Skeletal muscle satellite cell (primary cell): ENCODE results near the gene ZNF799.
"Not testable (repeated sequence)": the region's sequence is repeated elsewhere in the genome, so short reads cannot be mapped to it uniquely, and the experiment has no call there.

ENCODE experiments used
- H3K27me3 ChIP-seq: 2 replicates; pipeline ENCODE4 v1.7.0; 2013; ENCODE audit warnings: low read length; ENCODE audit not compliant: control insufficient read depth, insufficient read depth
- H3K36me3 ChIP-seq: 2 replicates; pipeline ENCODE4 v1.7.0; 2013; ENCODE audit warnings: mild to moderate bottlenecking, control low read depth, low read length; ENCODE audit not compliant: insufficient read depth
- H3K4me1 ChIP-seq: 2 replicates; pipeline ENCODE4 v1.7.0; 2013; ENCODE audit warnings: low read length; ENCODE audit not compliant: control insufficient read depth, insufficient read depth
- H3K4me2 ChIP-seq: 2 replicates; pipeline ENCODE4 v1.7.0; 2013; ENCODE audit warnings: mild to moderate bottlenecking, low read length
- H3K4me3 ChIP-seq: 2 replicates; pipeline ENCODE4 v1.7.0; 2013; ENCODE audit warnings: low read length
- H3K9ac ChIP-seq: 2 replicates; pipeline ENCODE4 v1.7.0; 2013; ENCODE audit warnings: mild to moderate bottlenecking, low read depth, low read length, moderate library complexity
- H3K9me3 ChIP-seq: replicated peaks from 2 replicates; pipeline ENCODE4 v1.7.0; 2013; ENCODE audit warnings: mild to moderate bottlenecking, control low read depth, low read length

ZNF799 gene

DNA sequence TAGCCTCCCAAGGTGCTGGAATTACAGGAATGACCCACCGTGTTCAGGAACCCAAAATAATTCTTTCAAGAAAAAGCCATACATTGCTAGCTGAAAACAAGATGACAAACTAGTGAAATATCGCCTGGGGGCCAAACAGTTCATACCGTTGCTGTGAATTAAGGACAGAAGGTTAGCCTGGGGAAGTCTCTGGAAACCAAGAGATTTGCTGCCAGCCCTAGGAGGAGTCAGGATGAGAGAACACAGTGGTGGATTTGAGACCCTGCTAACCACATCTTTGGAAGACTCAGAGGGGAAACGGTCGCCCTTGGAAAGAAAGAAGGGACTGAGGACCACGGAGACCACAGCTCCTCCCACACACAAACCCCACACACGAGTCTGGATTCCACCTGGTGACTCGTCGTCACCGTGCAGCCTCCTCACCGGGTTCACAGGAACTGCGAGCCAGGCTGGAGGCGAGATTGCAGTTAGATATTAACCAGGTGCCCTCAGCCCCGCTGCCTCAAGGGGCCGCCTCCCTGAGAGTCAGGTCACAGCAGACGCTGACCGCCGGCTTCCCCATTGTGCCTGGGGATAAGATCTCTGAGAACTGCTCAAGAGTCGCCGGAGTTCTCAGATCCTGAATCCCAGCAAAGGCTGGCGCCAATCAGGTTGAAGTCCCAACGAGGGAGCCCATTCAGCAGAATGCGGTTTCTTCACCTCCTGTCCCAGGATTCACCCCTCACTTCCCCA is 1.0 kb downstream of the ZNF799 start:
- peak overlapping the region; percentile 99 for H3K4me2 ChIP-seq
- not testable (repeated sequence) for H3K27me3 ChIP-seq, H3K4me1 ChIP-seq, H3K9me3 ChIP-seq, H3K36me3 ChIP-seq
- H3K4me3 ChIP-seq: peak overlapping the region; percentile 90
- H3K9ac ChIP-seq: peak overlapping the region; percentile 80

DNA sequence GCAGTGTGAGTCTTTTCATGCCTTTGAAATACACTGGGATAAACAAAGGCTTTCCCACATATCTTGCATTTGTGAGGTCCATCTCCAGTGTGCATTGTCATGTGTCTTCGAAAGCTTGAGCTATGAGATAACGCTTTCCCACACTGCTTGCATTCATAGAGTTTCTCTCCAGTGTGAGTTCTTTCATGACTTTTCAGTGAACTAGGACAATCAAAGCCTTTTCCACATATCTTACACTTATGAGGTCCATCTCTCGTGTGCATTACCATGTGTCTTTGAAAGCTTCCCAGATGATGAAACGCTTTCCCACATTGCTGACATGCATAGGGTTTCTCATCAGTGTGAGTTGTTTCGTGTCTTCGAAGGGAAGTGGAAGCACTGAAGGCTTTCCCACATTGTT is 9.9 kb downstream of the ZNF799 start:
- not testable (repeated sequence) for H3K9me3 ChIP-seq

DNA sequence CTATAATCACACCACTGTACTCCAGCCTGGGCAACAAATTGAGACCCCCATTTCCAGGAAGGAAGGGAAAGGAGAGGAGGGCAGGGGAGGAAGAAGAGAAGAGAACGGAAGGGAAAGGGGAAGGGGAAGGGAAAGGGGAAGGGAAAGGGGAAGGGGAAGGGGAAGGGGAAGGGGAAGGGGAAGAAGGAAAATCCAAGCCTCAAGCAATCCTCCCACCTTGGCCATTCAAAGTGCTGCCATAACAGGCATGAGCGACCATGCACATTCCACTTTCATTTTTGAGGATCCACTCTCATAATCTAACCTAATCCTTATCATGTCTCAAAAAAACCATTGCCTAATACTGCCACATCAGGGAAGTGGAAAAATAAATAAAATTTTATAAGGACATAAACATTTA is 14.7 kb downstream of the ZNF799 start:
- H3K9me3 ChIP-seq, H3K4me1 ChIP-seq, H3K36me3 ChIP-seq: not testable (repeated sequence)

More for the DNA sequence above, 9.9 kb downstream of the ZNF799 start:
- H3K27me3 ChIP-seq, H3K9ac ChIP-seq, H3K36me3 ChIP-seq, H3K4me1 ChIP-seq, H3K4me3 ChIP-seq, H3K4me2 ChIP-seq: not testable (repeated sequence)

DNA sequence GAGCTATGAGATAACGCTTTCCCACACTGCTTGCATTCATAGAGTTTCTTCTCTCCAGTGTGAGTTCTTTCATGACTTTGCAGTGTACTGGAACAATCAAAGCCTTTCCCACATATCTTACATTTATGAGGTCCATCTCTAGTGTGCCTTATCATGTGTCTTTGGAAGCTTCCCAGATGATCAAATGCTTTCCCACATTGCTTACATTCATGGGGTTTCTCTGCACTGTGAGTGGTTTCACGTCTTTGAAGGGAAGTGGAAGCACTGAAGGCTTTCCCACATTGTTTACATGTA is 20.7 kb downstream of the ZNF799 start:
- H3K4me3 ChIP-seq: no peak overlapping the region
- H3K4me1 ChIP-seq: no peaks in the 10 kb centered on the region
- H3K4me2 ChIP-seq: no peak overlapping the region
- H3K27me3 ChIP-seq: no peaks in the 10 kb centered on the region
- peaks cover 13% of the 10 kb centered on the region for H3K36me3 ChIP-seq
- H3K9ac ChIP-seq: no peak overlapping the region
- H3K9me3 ChIP-seq: peaks cover 25% of the 10 kb centered on the region

More for the DNA sequence above, 14.7 kb downstream of the ZNF799 start:
- H3K4me2 ChIP-seq, H3K9ac ChIP-seq, H3K4me3 ChIP-seq, H3K27me3 ChIP-seq: not testable (repeated sequence)

DNA sequence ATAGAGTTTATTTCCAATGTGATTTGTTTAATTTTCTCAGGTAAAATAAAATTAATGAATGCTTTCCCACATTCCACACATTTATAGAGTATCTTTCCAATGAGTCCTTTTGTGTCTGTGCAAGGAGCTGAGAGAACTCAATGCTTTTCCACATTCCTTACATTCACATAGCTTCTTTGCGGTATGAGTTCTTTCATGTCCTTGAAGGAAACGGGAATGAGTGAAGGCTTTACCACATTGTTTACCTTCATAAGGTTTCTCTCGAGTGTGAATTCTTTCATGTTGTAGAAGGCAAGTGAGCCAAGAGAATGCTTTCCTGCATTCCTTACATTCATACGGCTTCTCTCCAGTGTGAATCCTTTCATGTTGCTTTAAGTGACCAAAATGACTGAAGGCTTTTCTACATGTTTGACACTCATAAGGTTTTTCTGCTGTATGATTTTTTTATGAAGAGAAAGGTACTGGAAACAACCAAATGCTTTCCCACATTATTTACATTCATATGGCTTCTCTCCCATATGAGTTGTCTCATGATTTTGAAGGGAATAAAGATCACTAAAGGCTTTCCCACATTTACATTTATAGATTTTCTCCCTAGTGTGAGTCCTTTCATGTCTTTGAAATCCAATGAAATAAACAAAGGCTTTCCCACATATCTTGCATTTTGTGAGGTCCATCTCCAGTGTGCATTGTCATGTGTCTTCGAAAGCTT is 21.2 kb downstream of the ZNF799 start:
- Histone ChIP-seq H3K4me1 (no peaks in the 10 kb centered on the region), H3K9ac (no peak overlapping the region), H3K9me3 (peaks cover 25% of the 10 kb centered on the region), H3K4me3 (no peak overlapping the region), H3K4me2 (no peak overlapping the region), H3K27me3 (no peaks in the 10 kb centered on the region), H3K36me3 (peaks cover 13% of the 10 kb centered on the region)

DNA sequence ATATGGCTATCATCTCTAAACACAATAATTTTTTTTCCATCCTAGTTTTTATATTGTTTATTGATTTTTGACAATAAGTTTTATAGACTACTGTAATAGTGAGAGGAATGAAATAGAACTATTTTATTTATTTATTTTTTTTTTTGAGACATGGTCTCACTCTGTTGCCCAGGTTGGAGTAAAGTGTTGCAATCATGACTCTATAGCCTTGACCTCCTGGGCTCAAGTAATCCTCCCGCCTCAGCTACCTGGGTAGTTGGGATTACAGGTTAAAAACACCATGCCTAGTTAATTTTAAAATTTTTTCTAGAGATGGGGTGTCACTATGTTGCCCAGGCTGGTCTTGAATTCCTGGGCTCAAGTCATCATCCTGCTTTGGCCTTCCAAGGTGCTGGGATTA is 27.0 kb downstream of the ZNF799 start:
- no peaks in the 10 kb centered on the region for H3K4me1 ChIP-seq
- H3K4me3 ChIP-seq: no peak overlapping the region
- no peak overlapping the region for H3K4me2 ChIP-seq
- H3K9me3 ChIP-seq: peaks cover 4% of the 10 kb centered on the region
- no peaks in the 10 kb centered on the region for H3K36me3 ChIP-seq
- H3K27me3 ChIP-seq: no peaks in the 10 kb centered on the region
- no peak overlapping the region for H3K9ac ChIP-seq

DNA sequence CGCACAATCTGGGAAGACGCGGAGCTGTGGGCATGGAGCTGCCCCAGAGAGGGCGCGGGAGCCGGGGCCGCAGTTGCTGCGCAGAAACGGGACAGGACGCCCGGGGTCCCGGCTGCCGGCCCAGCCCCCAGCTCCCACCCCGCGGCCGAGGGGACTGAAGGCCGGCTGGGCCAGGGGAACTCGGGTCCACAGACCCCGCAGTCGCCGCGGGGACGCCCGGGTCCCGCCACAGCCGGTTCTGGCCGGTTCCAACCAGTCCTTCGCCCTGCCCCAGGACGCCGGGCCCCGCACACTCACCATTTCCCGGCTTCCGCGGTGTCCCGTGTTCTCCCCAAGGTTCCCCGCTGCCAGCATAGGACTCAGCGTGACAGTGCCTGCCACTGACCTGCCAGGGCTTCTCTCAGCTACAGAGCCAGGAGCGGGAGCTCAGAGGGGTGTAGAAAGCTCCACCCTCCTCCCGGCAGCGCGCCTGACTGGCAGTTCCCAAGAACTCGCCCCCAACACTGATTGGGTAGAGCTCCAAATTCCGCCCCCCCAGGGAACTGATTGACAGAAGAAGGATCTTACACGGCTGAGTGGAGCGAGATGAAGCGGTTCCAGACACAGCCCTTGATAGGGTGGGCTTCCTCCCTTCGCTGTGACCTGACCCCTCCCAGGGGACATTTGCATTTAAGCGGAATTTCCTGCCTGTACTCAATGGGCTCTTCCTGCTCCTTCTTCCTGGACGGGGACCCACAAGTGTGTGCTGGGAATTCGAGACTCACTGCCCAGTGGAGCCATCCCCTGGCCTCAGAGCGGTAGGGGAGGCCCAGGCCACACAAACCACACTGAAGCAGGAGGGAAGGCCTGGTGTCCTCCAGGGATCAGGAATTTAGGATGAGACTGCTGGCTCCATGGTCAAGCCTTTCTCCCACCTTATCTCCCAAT is 35.6 kb downstream of the ZNF799 start, which contains the start of gene ZNF442:
ZNF442 (minus strand) TSS at position 448 of the 927 bp plus-strand sequence. CDS start 2,052 bp downstream, outside the sequence.
- Histone ChIP-seq H3K27me3 (no peaks in the 10 kb centered on the region), H3K9me3 (peaks cover 5% of the 10 kb centered on the region), H3K4me3 (peak within 1 kb of the TSS; percentile 78), H3K36me3 (no peaks in the 10 kb centered on the region), H3K4me2 (peak within 1 kb of the TSS; percentile 75), H3K4me1 (no peaks in the 10 kb centered on the region), H3K9ac (peak within 1 kb of the TSS; percentile 91)

DNA sequence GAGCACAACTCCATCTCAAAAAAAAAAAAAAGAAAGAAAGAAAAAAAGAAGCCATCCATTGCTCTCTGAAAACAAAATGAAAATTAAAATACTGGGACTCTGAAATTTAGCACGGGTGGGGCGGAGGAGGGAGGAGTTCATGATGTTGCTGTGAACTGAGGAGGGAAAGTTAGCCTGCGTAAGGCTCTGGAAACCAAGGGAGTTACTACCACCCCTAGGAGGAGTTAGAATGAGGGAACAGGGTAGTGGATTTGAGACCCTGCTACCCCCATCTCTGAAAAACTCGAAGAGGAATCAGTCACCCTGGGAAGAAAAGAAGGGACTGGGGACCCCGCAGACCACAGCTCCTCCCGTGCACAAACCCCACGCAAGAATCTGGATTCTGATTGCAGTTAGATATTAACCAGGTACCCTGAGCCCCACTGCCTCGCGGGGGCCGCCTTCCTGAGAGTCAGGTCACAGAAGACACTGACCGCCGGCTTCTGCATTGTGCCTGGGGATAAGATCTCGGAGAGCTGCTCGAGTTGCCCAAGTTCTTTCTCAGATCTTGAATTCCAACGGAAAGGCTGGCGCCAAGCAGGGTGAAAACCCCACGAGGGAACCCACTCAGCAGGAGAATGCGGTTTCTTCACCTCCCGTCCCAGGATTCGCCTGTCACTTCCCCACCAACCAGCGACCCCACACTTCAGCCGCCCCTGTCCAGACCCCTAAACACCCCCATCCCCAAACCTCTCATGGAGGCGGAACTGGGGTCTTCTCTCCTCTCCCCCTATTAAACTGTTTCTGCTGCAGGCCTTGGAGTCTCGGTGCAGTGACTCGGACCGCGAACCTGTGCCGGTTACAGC is 36.5 kb downstream of the ZNF799 start:
- no peaks in the 10 kb centered on the region for H3K36me3 ChIP-seq
- peaks cover 5% of the 10 kb centered on the region for H3K9me3 ChIP-seq
- peak overlapping the region; percentile 78 for H3K4me3 ChIP-seq
- H3K4me2 ChIP-seq: peak overlapping the region; percentile 75
- H3K4me1 ChIP-seq: no peaks in the 10 kb centered on the region
- peak overlapping the region; percentile 91 for H3K9ac ChIP-seq
- no peaks in the 10 kb centered on the region for H3K27me3 ChIP-seq

DNA sequence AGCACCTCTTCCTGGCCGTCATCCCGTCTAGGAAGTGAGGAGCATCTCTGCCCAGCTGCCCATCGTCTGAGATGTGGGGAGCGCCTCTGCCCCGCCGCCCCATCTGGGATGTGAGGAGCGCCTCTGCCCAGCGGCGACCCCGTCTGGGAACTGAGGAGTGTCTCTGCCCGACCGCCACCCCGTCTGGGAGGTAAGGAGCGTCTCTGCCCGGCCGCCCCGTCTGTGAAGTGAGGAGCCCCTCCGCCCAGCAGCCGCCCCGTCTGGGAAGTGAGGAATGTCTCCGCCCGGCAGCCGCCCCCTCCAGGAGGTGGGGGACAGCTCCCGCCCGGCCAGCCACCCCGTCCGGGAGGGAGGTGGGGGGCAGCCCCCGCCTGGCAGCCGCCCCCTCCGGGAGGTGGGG is 38.8 kb downstream of the ZNF799 start:
- H3K4me1 ChIP-seq, H3K27me3 ChIP-seq, H3K4me2 ChIP-seq, H3K9me3 ChIP-seq, H3K4me3 ChIP-seq, H3K9ac ChIP-seq, H3K36me3 ChIP-seq: not testable (repeated sequence)

DNA sequence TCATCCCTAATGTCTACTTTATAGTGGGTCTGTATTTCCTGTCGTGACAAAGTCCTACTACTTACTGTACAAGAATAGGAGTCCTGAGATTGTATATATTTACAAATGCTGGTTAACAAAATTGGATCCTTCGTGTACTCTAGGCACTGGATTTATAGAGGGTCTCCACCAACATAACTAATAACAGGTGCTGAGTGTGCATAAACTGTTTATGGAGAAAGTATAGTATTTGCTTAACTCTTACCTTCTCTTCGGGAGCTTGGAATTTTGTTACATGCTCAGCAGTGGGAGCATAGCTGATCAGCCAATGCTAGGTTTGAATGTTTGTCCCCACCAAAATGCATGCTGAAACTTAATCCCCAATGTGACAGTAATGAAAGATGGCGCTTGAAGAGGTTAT is 47.7 kb downstream of the ZNF799 start:
- H3K9ac ChIP-seq: no peak overlapping the region
- no peak overlapping the region for H3K4me2 ChIP-seq
- no peaks in the 10 kb centered on the region for H3K27me3 ChIP-seq
- H3K4me3 ChIP-seq: no peak overlapping the region
- peaks cover 20% of the 10 kb centered on the region for H3K36me3 ChIP-seq
- peaks cover 46% of the 10 kb centered on the region for H3K9me3 ChIP-seq
- no peaks in the 10 kb centered on the region for H3K4me1 ChIP-seq

DNA sequence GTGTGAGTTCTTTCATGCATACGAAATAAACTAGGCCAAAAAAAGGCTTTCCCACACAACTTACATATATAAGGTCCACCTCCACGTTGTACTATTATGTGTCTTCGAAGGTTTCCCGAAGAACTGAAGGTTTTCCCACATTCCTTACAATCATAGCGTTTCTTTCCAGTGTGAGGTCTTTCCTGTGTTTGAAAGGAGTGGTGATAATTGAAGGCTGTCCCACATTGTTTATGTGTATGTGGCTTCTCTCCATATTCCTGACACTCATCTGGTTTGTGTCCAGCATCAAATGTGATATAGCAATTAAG is 50.2 kb downstream of the ZNF799 start:
- Histone ChIP-seq H3K36me3 (peaks cover 20% of the 10 kb centered on the region), H3K9ac (no peak overlapping the region), H3K9me3 (peaks cover 63% of the 10 kb centered on the region), H3K4me3 (no peak overlapping the region), H3K4me1 (no peaks in the 10 kb centered on the region), H3K4me2 (no peak overlapping the region), H3K27me3 (no peaks in the 10 kb centered on the region)
